ENCODE data around the gene NADK2.

The NADK2 gene

DNA sequence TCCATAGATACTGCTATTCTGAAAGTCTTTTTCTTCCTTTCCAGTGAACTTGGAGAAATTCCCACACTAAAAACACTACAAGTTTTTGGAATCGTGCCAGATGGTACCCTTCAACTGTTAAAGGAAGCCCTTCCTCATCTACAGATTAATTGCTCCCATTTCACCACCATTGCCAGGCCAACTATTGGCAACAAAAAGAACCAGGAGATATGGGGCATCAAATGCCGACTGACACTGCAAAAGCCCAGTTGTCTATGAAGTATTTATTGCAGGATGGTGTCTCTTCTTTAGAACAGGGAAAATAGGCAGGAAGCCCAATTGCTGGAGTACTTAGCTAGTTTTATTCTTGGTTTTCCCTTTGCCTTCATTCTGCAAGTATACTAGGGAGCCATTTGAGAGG, 60.0 kb downstream of the NADK2 start:
- no peaks in the 10 kb centered on the region for H3K27me3 ChIP-seq
- no peak overlapping the region for H3K4me2 ChIP-seq
- H4K20me1 ChIP-seq: no peaks in the 10 kb centered on the region
- no peak overlapping the region for H3K4me3 ChIP-seq
- no peak overlapping the region for H3K9ac ChIP-seq
- H3K4me1 ChIP-seq: peaks cover 25% of the 10 kb centered on the region
- H3K9me3 ChIP-seq: 0 out of 2 replicates have a peak, but pooled peaks cover 7% of the 10 kb centered on the region
- TF ChIP-seq Cebpa-rat (IDR thresholded peaks at IDR 0.05): no peak
- no peak overlapping the region for H3K27ac ChIP-seq
- H3K36me3 ChIP-seq: peaks cover 65% of the 10 kb centered on the region

DNA sequence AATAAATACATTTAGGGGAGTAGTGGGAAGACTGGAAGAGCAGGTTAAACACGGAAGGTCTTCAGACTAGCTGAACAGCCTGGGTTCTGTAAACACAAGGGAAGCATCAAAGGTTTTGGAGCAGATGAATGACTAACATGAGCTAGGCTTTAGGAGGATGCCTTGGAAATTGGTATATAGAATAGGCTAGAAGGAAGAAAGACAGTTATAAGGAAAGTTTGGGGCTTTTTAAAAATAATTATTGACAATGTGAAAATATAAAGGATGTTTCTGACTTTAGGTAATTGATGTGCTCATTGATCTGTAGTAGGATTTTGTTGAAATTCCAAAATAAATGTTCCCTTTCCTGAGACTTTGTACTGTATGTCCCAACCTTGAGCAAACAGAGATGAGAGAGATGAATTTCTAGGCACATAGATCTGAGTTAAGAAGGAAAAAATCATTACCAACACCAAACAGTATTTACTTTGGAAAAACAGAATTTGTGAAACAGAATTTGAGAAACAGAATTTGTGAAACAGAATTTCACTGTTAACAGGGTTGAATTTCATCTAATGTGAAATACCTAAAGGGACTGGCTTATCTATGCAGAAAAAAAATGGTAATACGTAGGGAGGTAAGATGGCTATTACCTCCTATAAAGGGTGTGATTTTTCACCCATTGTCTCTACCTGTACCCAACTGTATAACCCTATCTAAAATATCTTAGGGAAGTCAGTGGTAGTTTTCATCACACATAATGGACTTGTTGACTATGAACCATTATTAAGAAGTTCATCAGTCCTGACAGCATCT, 61.0 kb downstream of the NADK2 start:
- no peak overlapping the region for H3K9ac ChIP-seq
- peaks cover 25% of the 10 kb centered on the region for H3K4me1 ChIP-seq
- no peaks in the 10 kb centered on the region for H3K27me3 ChIP-seq
- 0 out of 2 replicates have a peak, but pooled peaks cover 7% of the 10 kb centered on the region for H3K9me3 ChIP-seq
- no peak overlapping the region for H3K4me2 ChIP-seq
- no peak overlapping the region for H3K27ac ChIP-seq
- H3K36me3 ChIP-seq: peaks cover 65% of the 10 kb centered on the region
- no peak for TF ChIP-seq Cebpa-rat (IDR thresholded peaks at IDR 0.05)
- no peak overlapping the region for H3K4me3 ChIP-seq
- no peaks in the 10 kb centered on the region for H4K20me1 ChIP-seq

DNA sequence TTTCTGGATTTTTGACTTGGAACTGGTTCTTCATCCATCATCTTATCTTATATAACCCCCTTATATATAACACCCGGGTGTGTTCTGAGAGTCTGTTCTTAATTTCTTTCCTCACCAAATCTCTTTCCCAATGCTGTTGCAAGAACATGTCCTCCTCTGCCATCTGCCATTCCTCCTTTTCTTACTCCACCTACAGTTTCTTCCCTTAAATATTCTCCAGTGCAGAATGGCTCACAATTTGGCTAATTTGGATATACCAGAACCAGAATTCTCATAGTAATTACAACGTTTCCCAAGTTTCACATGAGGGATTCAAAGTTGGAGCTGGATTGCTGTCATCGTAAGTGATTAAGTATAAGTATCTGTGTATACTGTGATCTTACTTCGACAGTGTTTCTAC, 61.8 kb downstream of the NADK2 start:
- Histone ChIP-seq H3K27me3 (no peaks in the 10 kb centered on the region), H3K4me1 (peaks cover 25% of the 10 kb centered on the region), H3K4me2 (no peak overlapping the region), H3K9ac (no peak overlapping the region), H3K9me3 (0 out of 2 replicates have a peak, but pooled peaks cover 5% of the 10 kb centered on the region), H3K4me3 (no peak overlapping the region), H4K20me1 (no peaks in the 10 kb centered on the region), H3K36me3 (peaks cover 69% of the 10 kb centered on the region), H3K27ac (no peak overlapping the region)
- TF ChIP-seq Cebpa-rat (IDR thresholded peaks at IDR 0.05): no peak

DNA sequence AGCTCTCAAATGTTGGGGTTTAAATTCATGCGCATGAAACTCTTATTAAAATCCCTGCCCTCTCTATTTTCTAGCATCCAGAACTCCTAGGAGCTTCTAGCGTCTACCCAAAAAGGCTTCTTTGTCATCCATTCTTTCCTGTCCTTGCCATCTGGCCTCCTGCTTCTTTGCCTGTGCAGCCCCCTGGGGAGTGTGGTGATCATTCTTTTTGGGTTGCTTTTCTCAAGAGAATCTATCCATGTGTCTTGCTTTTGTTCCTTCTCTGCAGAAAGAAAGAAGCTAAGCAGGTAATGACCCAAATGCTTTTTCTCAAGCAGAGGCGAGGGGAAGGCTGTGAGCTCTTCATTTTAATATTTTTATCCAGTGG, 63.2 kb downstream of the NADK2 start:
- peak overlapping the region; percentile 14; the same call in 1 of the 2 replicates for H3K4me3 ChIP-seq
- TF ChIP-seq Cebpa-rat (IDR thresholded peaks at IDR 0.05): no peak
- peaks cover 25% of the 10 kb centered on the region for H3K4me1 ChIP-seq
- peak overlapping the region; percentile 65 for H3K4me2 ChIP-seq
- H3K27me3 ChIP-seq: no peaks in the 10 kb centered on the region
- H3K9ac ChIP-seq: 0 out of 2 replicates have a peak overlapping the region, but pooled peaks have one; percentile 18
- no peaks in the 10 kb centered on the region for H4K20me1 ChIP-seq
- H3K36me3 ChIP-seq: peaks cover 72% of the 10 kb centered on the region
- peak overlapping the region; percentile 60; the same call in 1 of the 2 replicates for H3K27ac ChIP-seq
- H3K9me3 ChIP-seq: no peaks in the 10 kb centered on the region

DNA sequence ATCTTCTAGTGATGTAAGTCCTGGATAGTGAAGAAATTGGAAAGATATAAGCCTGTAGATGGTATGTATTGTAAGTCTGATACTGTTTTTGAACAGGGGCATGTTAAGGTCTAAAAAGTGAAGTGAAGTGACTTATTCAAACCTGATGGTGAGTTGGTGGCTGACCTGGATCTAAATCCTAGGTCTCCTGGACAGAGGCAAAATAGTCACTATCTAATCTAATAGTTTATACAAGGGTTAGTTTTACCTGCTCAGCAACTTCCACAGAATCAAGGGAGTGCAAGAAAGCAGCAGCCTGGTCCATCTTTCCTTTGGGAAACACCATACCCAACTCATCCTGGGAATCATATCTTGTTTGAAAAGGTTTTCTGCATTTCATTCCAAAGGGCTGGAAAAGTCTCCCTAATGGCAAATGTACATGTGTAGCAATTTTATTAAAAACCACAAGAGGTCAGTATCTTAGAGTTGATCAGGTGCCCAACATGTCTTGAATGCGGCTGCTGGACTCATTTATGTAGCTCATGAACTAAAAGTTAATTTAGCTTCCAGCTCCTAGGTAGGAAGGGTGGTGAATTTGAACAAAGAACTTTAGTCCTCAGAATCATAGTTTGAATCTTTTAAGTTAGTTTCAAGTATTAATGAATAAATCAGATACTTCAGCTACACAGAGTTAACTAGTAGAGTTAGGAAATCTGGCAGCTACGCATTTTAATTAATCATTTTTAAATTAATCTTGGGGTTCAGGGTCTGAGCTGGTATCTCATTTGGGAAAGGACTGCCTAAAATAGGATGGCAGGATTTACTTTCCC, 63.8 kb downstream of the NADK2 start:
- Histone ChIP-seq H3K9me3 (no peaks in the 10 kb centered on the region), H4K20me1 (no peaks in the 10 kb centered on the region), H3K36me3 (peaks cover 72% of the 10 kb centered on the region), H3K4me1 (peaks cover 25% of the 10 kb centered on the region), H3K9ac (0 out of 2 replicates have a peak overlapping the region, but pooled peaks have one; percentile 18), H3K27me3 (no peaks in the 10 kb centered on the region), H3K4me2 (peak overlapping the region; percentile 65), H3K4me3 (peak overlapping the region; percentile 14; the same call in 1 of the 2 replicates), H3K27ac (peak overlapping the region; percentile 60; the same call in 1 of the 2 replicates)
- no peak for TF ChIP-seq Cebpa-rat (IDR thresholded peaks at IDR 0.05)

DNA sequence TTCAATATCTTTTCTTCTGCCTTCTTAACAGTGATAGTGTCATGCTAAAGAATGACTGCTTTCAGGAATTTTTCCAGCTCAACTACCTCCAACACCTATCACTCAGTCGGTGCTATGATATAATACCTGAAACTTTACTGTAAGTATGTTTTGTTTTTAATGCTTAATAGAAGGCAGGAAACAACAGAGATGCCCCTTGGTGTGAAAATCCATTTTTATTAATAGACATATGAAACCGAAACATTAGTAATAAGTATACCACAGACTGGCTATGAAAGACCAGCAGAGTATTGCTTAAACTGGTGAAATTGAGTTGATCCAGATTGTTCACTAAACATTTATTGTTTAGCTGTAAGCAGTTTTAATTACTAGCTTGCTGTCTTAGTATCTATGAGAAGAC, 64.6 kb downstream of the NADK2 start:
- peaks cover 72% of the 10 kb centered on the region for H3K36me3 ChIP-seq
- no peak overlapping the region for H3K27ac ChIP-seq
- H4K20me1 ChIP-seq: no peaks in the 10 kb centered on the region
- H3K9me3 ChIP-seq: no peaks in the 10 kb centered on the region
- peak overlapping the region; percentile 65 for H3K4me2 ChIP-seq
- H3K27me3 ChIP-seq: no peaks in the 10 kb centered on the region
- TF ChIP-seq Cebpa-rat (IDR thresholded peaks at IDR 0.05): no peak
- H3K4me1 ChIP-seq: peaks cover 25% of the 10 kb centered on the region
- H3K9ac ChIP-seq: no peak overlapping the region
- no peak overlapping the region for H3K4me3 ChIP-seq

DNA sequence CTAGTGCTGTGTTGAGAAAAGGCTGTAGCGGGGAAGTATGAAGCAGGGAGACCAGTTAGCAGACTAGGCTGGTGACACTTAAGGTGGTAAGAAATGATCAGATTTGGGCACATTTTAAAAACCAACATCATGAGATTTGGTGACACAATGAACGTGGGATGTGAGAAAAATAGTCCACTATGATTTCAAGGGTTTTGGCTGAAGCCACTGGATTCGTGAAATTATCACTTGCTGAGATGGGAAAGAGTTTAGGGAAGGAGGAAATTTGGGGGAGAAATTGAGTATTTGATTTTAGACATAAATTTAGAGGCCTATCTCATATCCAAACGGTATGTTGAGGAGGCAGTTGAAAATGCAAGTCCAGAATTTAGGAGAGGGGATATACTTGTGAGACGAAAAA, 66.7 kb downstream of the NADK2 start:
- Histone ChIP-seq H3K4me3 (no peak overlapping the region), H3K9ac (no peak overlapping the region), H3K9me3 (no peaks in the 10 kb centered on the region), H3K27me3 (no peaks in the 10 kb centered on the region), H3K27ac (no peak overlapping the region), H4K20me1 (no peaks in the 10 kb centered on the region), H3K4me1 (peaks cover 25% of the 10 kb centered on the region), H3K4me2 (no peak overlapping the region), H3K36me3 (peaks cover 72% of the 10 kb centered on the region)
- TF ChIP-seq Cebpa-rat (IDR thresholded peaks at IDR 0.05): no peak

DNA sequence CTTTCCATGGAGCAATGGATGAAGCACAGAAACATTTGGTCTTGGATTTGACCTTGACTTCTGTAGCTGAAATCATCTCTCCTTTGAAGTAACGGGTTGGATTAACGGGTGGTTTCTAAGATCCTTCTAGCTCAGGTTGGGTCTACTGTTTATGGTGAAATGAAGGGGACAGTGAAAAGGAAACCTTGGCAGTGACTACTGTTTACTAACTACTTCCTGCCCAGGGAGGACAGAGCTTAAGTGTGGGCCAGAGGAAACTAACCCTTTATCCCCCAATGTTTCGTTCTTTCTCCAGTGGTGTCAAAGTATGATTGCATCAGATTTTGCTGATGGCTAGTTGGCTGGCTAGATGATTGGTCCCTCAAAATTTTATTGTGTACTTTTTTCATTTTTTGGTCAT, 67.6 kb downstream of the NADK2 start:
- H3K4me2 ChIP-seq: no peak overlapping the region
- no peak for TF ChIP-seq Cebpa-rat (IDR thresholded peaks at IDR 0.05)
- H3K27ac ChIP-seq: no peak overlapping the region
- H4K20me1 ChIP-seq: no peaks in the 10 kb centered on the region
- no peaks in the 10 kb centered on the region for H3K27me3 ChIP-seq
- no peaks in the 10 kb centered on the region for H3K9me3 ChIP-seq
- no peak overlapping the region for H3K9ac ChIP-seq
- peaks cover 72% of the 10 kb centered on the region for H3K36me3 ChIP-seq
- H3K4me3 ChIP-seq: no peak overlapping the region
- H3K4me1 ChIP-seq: peaks cover 23% of the 10 kb centered on the region

DNA sequence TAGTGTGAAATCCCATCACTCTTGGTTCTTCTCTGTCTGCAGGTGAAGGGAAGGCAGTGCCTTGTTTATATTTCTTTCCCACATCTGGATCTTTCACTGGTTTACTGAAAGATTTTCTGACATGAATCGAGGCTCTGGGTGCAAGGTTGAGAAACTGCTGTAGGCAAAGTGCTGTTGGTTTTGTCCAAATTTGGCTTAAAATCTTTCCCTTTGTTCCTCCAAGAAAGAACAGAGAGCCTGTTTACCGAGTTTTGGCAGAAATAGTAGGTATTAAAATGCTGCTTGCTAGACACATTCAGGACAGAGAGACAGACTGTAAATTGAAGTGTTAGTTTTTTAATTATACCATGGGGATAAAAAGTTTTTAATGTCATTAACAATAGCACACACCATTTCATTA, 68.3 kb downstream of the NADK2 start:
- Histone ChIP-seq H3K4me3 (no peak overlapping the region), H4K20me1 (no peaks in the 10 kb centered on the region), H3K9ac (no peak overlapping the region), H3K27me3 (no peaks in the 10 kb centered on the region), H3K27ac (no peak overlapping the region), H3K9me3 (no peaks in the 10 kb centered on the region), H3K4me1 (peaks cover 16% of the 10 kb centered on the region), H3K4me2 (no peak overlapping the region), H3K36me3 (peaks cover 78% of the 10 kb centered on the region)
- no peak for TF ChIP-seq Cebpa-rat (IDR thresholded peaks at IDR 0.05)

DNA sequence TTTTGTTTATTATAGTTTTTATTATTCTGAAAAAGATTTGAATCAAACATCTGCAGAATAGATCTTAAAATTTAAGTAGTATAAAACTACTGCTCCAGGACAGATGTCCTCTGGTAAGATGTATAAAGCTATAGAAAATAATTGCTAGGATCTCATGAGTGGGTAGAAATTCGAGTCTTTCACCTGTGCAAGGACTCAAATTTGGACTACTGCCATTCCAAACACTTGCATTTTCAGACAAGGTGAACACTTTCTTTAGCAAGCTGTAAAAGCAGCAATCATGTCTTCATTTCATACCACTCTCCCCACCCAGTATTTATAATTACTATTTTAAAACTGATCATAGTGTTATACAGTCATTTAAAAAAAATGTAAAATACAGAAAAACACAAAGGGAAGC, 69.1 kb downstream of the NADK2 start:
- H3K4me3 ChIP-seq: no peak overlapping the region

More for the DNA sequence above, 69.1 kb downstream of the NADK2 start:
- Histone ChIP-seq H3K4me1 (peaks cover 8% of the 10 kb centered on the region), H3K27me3 (no peaks in the 10 kb centered on the region), H3K36me3 (peaks cover 80% of the 10 kb centered on the region), H3K27ac (no peak overlapping the region), H3K9me3 (no peaks in the 10 kb centered on the region), H4K20me1 (no peaks in the 10 kb centered on the region), H3K4me2 (no peak overlapping the region), H3K9ac (no peak overlapping the region)
- TF ChIP-seq Cebpa-rat (IDR thresholded peaks at IDR 0.05): no peak
